NB4 (cell line): ENCODE results near the gene SWI5.

Source experiments
- TF ChIP-seq, protein P1 (sequence below): IDR thresholded peaks from one replicate; pipeline ENCODE4 v1.5.1; 2012; ENCODE audit warnings: low read depth, low read length
- TF ChIP-seq, protein P2 (sequence below): IDR thresholded peaks from 2 replicates; pipeline ENCODE4 v1.6.1; 2011; ENCODE audit warnings: low read depth, low read length

DNA sequence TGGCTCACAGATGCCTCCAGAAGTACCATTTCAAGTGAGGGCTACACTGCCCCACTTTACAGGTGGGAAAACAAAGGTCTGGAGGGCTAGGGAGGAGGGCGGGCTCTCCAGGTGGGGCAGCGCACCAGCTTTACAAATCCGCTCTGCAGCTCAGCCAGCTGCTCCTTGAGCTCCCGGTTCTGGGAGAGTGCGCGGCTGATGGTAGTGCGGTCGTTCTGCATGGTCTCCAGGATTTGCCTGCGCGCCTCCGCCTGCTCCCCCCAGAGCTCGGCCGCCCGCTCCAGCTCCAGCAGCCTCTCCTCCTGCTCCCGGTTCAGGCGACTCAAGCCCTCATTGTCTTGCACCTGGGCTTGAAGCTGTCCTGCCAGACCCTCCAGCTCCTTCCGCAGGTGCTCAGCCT is 15.7 kb upstream of the SWI5 start:
- TF ChIP-seq, protein P1, sequence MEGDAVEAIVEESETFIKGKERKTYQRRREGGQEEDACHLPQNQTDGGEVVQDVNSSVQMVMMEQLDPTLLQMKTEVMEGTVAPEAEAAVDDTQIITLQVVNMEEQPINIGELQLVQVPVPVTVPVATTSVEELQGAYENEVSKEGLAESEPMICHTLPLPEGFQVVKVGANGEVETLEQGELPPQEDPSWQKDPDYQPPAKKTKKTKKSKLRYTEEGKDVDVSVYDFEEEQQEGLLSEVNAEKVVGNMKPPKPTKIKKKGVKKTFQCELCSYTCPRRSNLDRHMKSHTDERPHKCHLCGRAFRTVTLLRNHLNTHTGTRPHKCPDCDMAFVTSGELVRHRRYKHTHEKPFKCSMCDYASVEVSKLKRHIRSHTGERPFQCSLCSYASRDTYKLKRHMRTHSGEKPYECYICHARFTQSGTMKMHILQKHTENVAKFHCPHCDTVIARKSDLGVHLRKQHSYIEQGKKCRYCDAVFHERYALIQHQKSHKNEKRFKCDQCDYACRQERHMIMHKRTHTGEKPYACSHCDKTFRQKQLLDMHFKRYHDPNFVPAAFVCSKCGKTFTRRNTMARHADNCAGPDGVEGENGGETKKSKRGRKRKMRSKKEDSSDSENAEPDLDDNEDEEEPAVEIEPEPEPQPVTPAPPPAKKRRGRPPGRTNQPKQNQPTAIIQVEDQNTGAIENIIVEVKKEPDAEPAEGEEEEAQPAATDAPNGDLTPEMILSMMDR, result no peak
- TF ChIP-seq, protein P2, sequence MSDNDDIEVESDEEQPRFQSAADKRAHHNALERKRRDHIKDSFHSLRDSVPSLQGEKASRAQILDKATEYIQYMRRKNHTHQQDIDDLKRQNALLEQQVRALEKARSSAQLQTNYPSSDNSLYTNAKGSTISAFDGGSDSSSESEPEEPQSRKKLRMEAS, result no peak
